ENCODE measurements around the gene SNX25. TPM values are rescaled to one million over a fixed set of nuclear protein-coding genes. Genes with fewer than 3 reads are reported as not detected.
A peak's percentile ranks its signal among the peaks of the same experiment; 100 is the strongest.

Gene SNX25
- total RNA-seq, 1 donor from 2014 or later, result 29.5 TPM

- H3K4me2 ChIP-seq (ENCODE audit: low read length), result no peak overlapping the region
- peaks cover 59% of the 10 kb centered on the region for H4K20me1 ChIP-seq (ENCODE audit: insufficient read depth, low read length)
- H3K4me1 Mint-ChIP-seq (ENCODE audit: low read depth, unreplicated experiment), result peaks cover 26% of the 10 kb centered on the region
- no peaks in the 10 kb centered on the region for H3K27me3 ChIP-seq (ENCODE audit: insufficient read depth, low read length)
- peaks cover 17% of the 10 kb centered on the region for H3K4me1 ChIP-seq (ENCODE audit: insufficient read depth, low read length)
- FAIRE-seq, result no peak
- H3K27ac Mint-ChIP-seq (ENCODE audit: unreplicated experiment), result no peak overlapping the region
- H3K27me3 Mint-ChIP-seq (ENCODE audit: low read depth, unreplicated experiment), result no peaks in the 10 kb centered on the region
- H3K4me3 Mint-ChIP-seq (ENCODE audit: unreplicated experiment), result no peak overlapping the region
- DNase-seq (ENCODE audit: low read depth), result no peak
- H3K4me3 ChIP-seq (ENCODE audit: insufficient read depth, low read depth, low read length), result no peak overlapping the region
- no peaks in the 10 kb centered on the region for H3K9me3 Mint-ChIP-seq (ENCODE audit: unreplicated experiment)
- no peaks in the 10 kb centered on the region for H3K36me3 ChIP-seq (ENCODE audit: insufficient read depth, low read length)
- peaks cover 87% of the 10 kb centered on the region for H3K79me2 ChIP-seq (ENCODE audit: insufficient read depth, low read length)
- no peak overlapping the region for H2AFZ ChIP-seq (ENCODE audit: low read depth, low read length)
- no peaks in the 10 kb centered on the region for H3K9me3 ChIP-seq (ENCODE audit: insufficient read depth, low read depth, low read length)
- TF ChIP-seq EZH2 (IDR thresholded peaks at IDR 0.05; ENCODE audit: insufficient read depth, low read length), result no peak
- peak; percentile 13 for TF ChIP-seq CTCF (IDR thresholded peaks at IDR 0.05; ENCODE audit: insufficient read depth, low read depth, low read length)
- no peak overlapping the region for H3K27ac ChIP-seq (ENCODE audit: low read depth, low read length)
- H3K9ac ChIP-seq (ENCODE audit: low read length), result no peak overlapping the region
- H3K36me3 Mint-ChIP-seq (ENCODE audit: low read depth, unreplicated experiment), result peaks cover 3% of the 10 kb centered on the region
These were observed 15.2 kb downstream of the SNX25 start for GRCh38 chr4:185224597-185224996.

GRCh38 chr4:185225940-185226339 lies 16.5 kb downstream of the SNX25 start:
- Mint-ChIP-seq H3K27ac (ENCODE audit: unreplicated experiment) (no peak overlapping the region), H3K27me3 (ENCODE audit: low read depth, unreplicated experiment) (no peaks in the 10 kb centered on the region), H3K4me1 (ENCODE audit: low read depth, unreplicated experiment) (peaks cover 22% of the 10 kb centered on the region), H3K4me3 (ENCODE audit: unreplicated experiment) (no peak overlapping the region), H3K36me3 (ENCODE audit: low read depth, unreplicated experiment) (peaks cover 3% of the 10 kb centered on the region), H3K9me3 (ENCODE audit: unreplicated experiment) (no peaks in the 10 kb centered on the region)
- Histone ChIP-seq H3K9me3 (ENCODE audit: insufficient read depth, low read depth, low read length) (no peaks in the 10 kb centered on the region), H3K4me1 (ENCODE audit: insufficient read depth, low read length) (peaks cover 13% of the 10 kb centered on the region), H3K36me3 (ENCODE audit: insufficient read depth, low read length) (no peaks in the 10 kb centered on the region), H3K27ac (ENCODE audit: low read depth, low read length) (no peak overlapping the region), H4K20me1 (ENCODE audit: insufficient read depth, low read length) (peaks cover 58% of the 10 kb centered on the region), H3K27me3 (ENCODE audit: insufficient read depth, low read length) (no peaks in the 10 kb centered on the region), H3K4me3 (ENCODE audit: insufficient read depth, low read depth, low read length) (no peak overlapping the region), H2AFZ (ENCODE audit: low read depth, low read length) (no peak overlapping the region), H3K4me2 (ENCODE audit: low read length) (no peak overlapping the region), H3K9ac (ENCODE audit: low read length) (no peak overlapping the region), H3K79me2 (ENCODE audit: insufficient read depth, low read length) (peaks cover 85% of the 10 kb centered on the region)
- DNase-seq (ENCODE audit: low read depth) (no peak), FAIRE-seq (no peak)
- TF ChIP-seq CTCF (IDR thresholded peaks at IDR 0.05; ENCODE audit: insufficient read depth, low read depth, low read length) (no peak), EZH2 (IDR thresholded peaks at IDR 0.05; ENCODE audit: insufficient read depth, low read length) (no peak)

GRCh38 chr4:185227131-185227551 lies 17.7 kb downstream of the SNX25 start:
- Mint-ChIP-seq H3K4me1 (ENCODE audit: low read depth, unreplicated experiment) (peaks cover 18% of the 10 kb centered on the region), H3K4me3 (ENCODE audit: unreplicated experiment) (no peak overlapping the region), H3K36me3 (ENCODE audit: low read depth, unreplicated experiment) (peaks cover 3% of the 10 kb centered on the region), H3K9me3 (ENCODE audit: unreplicated experiment) (no peaks in the 10 kb centered on the region), H3K27ac (ENCODE audit: unreplicated experiment) (no peak overlapping the region), H3K27me3 (ENCODE audit: low read depth, unreplicated experiment) (no peaks in the 10 kb centered on the region)
- Histone ChIP-seq H3K4me2 (ENCODE audit: low read length) (no peak overlapping the region), H3K27ac (ENCODE audit: low read depth, low read length) (no peak overlapping the region), H3K9ac (ENCODE audit: low read length) (no peak overlapping the region), H3K79me2 (ENCODE audit: insufficient read depth, low read length) (peaks cover 73% of the 10 kb centered on the region), H3K9me3 (ENCODE audit: insufficient read depth, low read depth, low read length) (no peaks in the 10 kb centered on the region), H3K27me3 (ENCODE audit: insufficient read depth, low read length) (no peaks in the 10 kb centered on the region), H2AFZ (ENCODE audit: low read depth, low read length) (no peak overlapping the region), H3K36me3 (ENCODE audit: insufficient read depth, low read length) (no peaks in the 10 kb centered on the region), H4K20me1 (ENCODE audit: insufficient read depth, low read length) (peaks cover 50% of the 10 kb centered on the region), H3K4me3 (ENCODE audit: insufficient read depth, low read depth, low read length) (no peak overlapping the region), H3K4me1 (ENCODE audit: insufficient read depth, low read length) (peaks cover 14% of the 10 kb centered on the region)
- no peak for TF ChIP-seq EZH2 (IDR thresholded peaks at IDR 0.05; ENCODE audit: insufficient read depth, low read length)
- TF ChIP-seq CTCF (IDR thresholded peaks at IDR 0.05; ENCODE audit: insufficient read depth, low read depth, low read length), result no peak
- no peak for FAIRE-seq
- no peak for DNase-seq (ENCODE audit: low read depth)
